Embryonic facial prominence (tissue), 1 donor: Measurements from ENCODE around the gene SECISBP2.

Experiments used
- DNase-seq: peaks from one replicate; pipeline ENCODE4 v3.0.0-alpha.2; 2016; ENCODE audit errors: extremely low spot score

The SECISBP2 gene

GRCh38 chr9:89382026-89382986 is 64.0 kb downstream of the SECISBP2 start:
- no peak for DNase-seq

- no peak for DNase-seq
Measured at GRCh38 chr9:89383030-89383720, 64.9 kb downstream of the SECISBP2 start.

GRCh38 chr9:89383721-89384300 is 65.5 kb downstream of the SECISBP2 start:
- no peak for DNase-seq

- DNase-seq, result no peak
Measured at GRCh38 chr9:89384783-89385182, 66.5 kb downstream of the SECISBP2 start.

GRCh38 chr9:89386206-89386605 is 67.9 kb downstream of the SECISBP2 start:
- no peak for DNase-seq

- DNase-seq, result no peak
Measured at GRCh38 chr9:89386797-89387196, 68.5 kb downstream of the SECISBP2 start.

- DNase-seq, result no peak
Measured at GRCh38 chr9:89387197-89387849, 69.0 kb downstream of the SECISBP2 start.

GRCh38 chr9:89388084-89388867 is 70.0 kb downstream of the SECISBP2 start:
- DNase-seq, result no peak

- no peak for DNase-seq
Measured at GRCh38 chr9:89388868-89389177, 70.5 kb downstream of the SECISBP2 start.

- DNase-seq, result no peak
Measured at GRCh38 chr9:89390068-89390555, 71.8 kb downstream of the SECISBP2 start.

- DNase-seq, result no peak
Measured at GRCh38 chr9:89390578-89391116, 72.3 kb downstream of the SECISBP2 start.

GRCh38 chr9:89391585-89391984 is 73.3 kb downstream of the SECISBP2 start:
- DNase-seq, result no peak

- no peak for DNase-seq
Measured at GRCh38 chr9:89394412-89394811, 76.1 kb downstream of the SECISBP2 start.

- DNase-seq, result no peak
Measured at GRCh38 chr9:89395931-89396710, 77.8 kb downstream of the SECISBP2 start.

- no peak for DNase-seq
Measured at GRCh38 chr9:89397471-89397870, 79.2 kb downstream of the SECISBP2 start.

GRCh38 chr9:89398621-89399020 is 80.3 kb downstream of the SECISBP2 start:
- no peak for DNase-seq

GRCh38 chr9:89400403-89401116 is 82.3 kb downstream of the SECISBP2 start:
- no peak for DNase-seq

GRCh38 chr9:89402695-89403427 is 84.6 kb downstream of the SECISBP2 start:
- DNase-seq, result no peak

- DNase-seq, result no peak
Measured at GRCh38 chr9:89404074-89404473, 85.8 kb downstream of the SECISBP2 start.
